Omental fat pad (tissue), 4 donors: ENCODE data around the gene SIM1. TPM values are rescaled to one million over a fixed set of nuclear protein-coding genes. Genes with fewer than 3 reads are reported as not detected.

Experiments
- ATAC-seq: fragments of 150-250 bp; one replicate; pipeline ENCODE4 v1.9.1; 2016; ENCODE audit warnings: mild to moderate bottlenecking, moderate library complexity; ENCODE audit not compliant: low FRiP score
- DNase-seq: peaks from one replicate; pipeline ENCODE4 v3.0.0-alpha.2; 2019; ENCODE audit warnings: low spot score
- CTCF ChIP-seq, 3 donors: fragments of 450-650 bp; IDR thresholded peaks; one replicate each; pipeline ENCODE4 v1.5.1; 2016 to 2017; ENCODE audit warnings: antibody characterized with exemption in 3 of 3, mild to moderate bottlenecking in 3 of 3, moderate library complexity in 2 of 3
- total RNA-seq, 4 donors: library from RNA; depleted of rRNA; stranded (reverse); fragments of >200 nt; gene quantifications; one replicate each; pipeline ENCODE4 v1.1.0, GENCODE V29; 2016

SIM1 gene
- under 1 TPM in 1 of 4 donors, not detected in 3; 0.32 TPM for total RNA-seq

GRCh38 chr6:100464903-100465700, at the start of gene SIM1:
SIM1 (minus strand) TSS chr6:100464921; CDS start chr6:100463468, 1,453 bp downstream.
- ATAC-seq (no peak), DNase-seq (no peak)
- no peak for TF ChIP-seq CTCF (IDR thresholded peaks at IDR 0.05)

GRCh38 chr6:100512203-100512862, 47.6 kb upstream of the SIM1 start:
- ATAC-seq (no peak), DNase-seq (no peak)
- no peak for TF ChIP-seq CTCF (IDR thresholded peaks at IDR 0.05)

- no peak for TF ChIP-seq CTCF (IDR thresholded peaks at IDR 0.05)
- ATAC-seq: no peak
- no peak for DNase-seq
Measured at GRCh38 chr6:100509101-100509500, 44.4 kb upstream of the SIM1 start.

- DNase-seq: no peak
- ATAC-seq: no peak
- no peak for TF ChIP-seq CTCF (IDR thresholded peaks at IDR 0.05)
Measured at GRCh38 chr6:100506651-100507050, 41.9 kb upstream of the SIM1 start.

- DNase-seq (no peak), ATAC-seq (no peak)
- no peak for TF ChIP-seq CTCF (IDR thresholded peaks at IDR 0.05)
Measured at GRCh38 chr6:100504786-100505737, 40.3 kb upstream of the SIM1 start.

- ATAC-seq: no peak
- no peak for TF ChIP-seq CTCF (IDR thresholded peaks at IDR 0.05)
- no peak for DNase-seq
Measured at GRCh38 chr6:100503043-100503705, 38.5 kb upstream of the SIM1 start.
